Type B pancreatic cell (in vitro differentiated cells): Measurements from ENCODE around the gene METTL27. TPM values are rescaled to one million over a fixed set of nuclear protein-coding genes. Genes with fewer than 3 reads are reported as not detected.
"Not testable (repeated sequence)": the region's sequence is repeated elsewhere in the genome, so short reads cannot be mapped to it uniquely, and the experiment has no call there.

ENCODE experiments used
- DNase-seq: peaks from one replicate; pipeline ENCODE4 v3.0.0; 2021; ENCODE audit warnings: mixed read lengths; ENCODE audit not compliant: unreplicated experiment; ENCODE audit errors: extremely low spot score
- H3K27ac Mint-ChIP-seq: 2 replicates; pipeline ENCODE4 v1.8.0; 2021; ENCODE audit warnings: mild to moderate bottlenecking, mixed read lengths
- H3K27me3 Mint-ChIP-seq: 2 replicates; pipeline ENCODE4 v1.8.0; 2021; ENCODE audit warnings: mixed read lengths
- H3K36me3 Mint-ChIP-seq: 2 replicates; pipeline ENCODE4 v1.8.0; 2021; ENCODE audit warnings: mixed read lengths
- H3K4me1 Mint-ChIP-seq: one replicate; pipeline ENCODE4 v1.8.0; 2021; ENCODE audit warnings: mixed read lengths; ENCODE audit not compliant: unreplicated experiment
- H3K4me3 Mint-ChIP-seq: 2 replicates; pipeline ENCODE4 v1.8.0; 2021; ENCODE audit warnings: mild to moderate bottlenecking, mixed read lengths
- H3K9me3 Mint-ChIP-seq: 2 replicates; pipeline ENCODE4 v1.8.0; 2021; ENCODE audit warnings: mixed read lengths
- CTCF ChIP-seq: fragments of 200-600 bp; sonication (generic); conservative IDR thresholded peaks from 2 replicates; pipeline ENCODE4 v1.5.0; 2021; ENCODE audit warnings: antibody characterized with exemption, mild to moderate bottlenecking
- total RNA-seq: library from RNA; stranded (reverse); gene quantifications from 2 replicates; pipeline ENCODE4 v1.2.1, GENCODE V29; 2021; ENCODE audit warnings: low replicate concordance

METTL27 gene
- total RNA-seq, 1 donor from 2014 or later = 11.5 TPM

GRCh38 chr7:73852500-73852899 lies 10.2 kb upstream of the METTL27 start:
- peaks cover 8% of the 10 kb centered on the region for H3K27me3 Mint-ChIP-seq
- TF ChIP-seq CTCF = no peak
- H3K4me1 Mint-ChIP-seq = peaks cover 18% of the 10 kb centered on the region
- H3K27ac Mint-ChIP-seq = peak overlapping the region; percentile 96
- no peak overlapping the region for H3K4me3 Mint-ChIP-seq
- no peak for DNase-seq
- no peaks in the 10 kb centered on the region for H3K36me3 Mint-ChIP-seq
- H3K9me3 Mint-ChIP-seq = no peaks in the 10 kb centered on the region

- Mint-ChIP-seq H3K27ac (peak overlapping the region; percentile 96), H3K4me1 (peaks cover 18% of the 10 kb centered on the region), H3K27me3 (peaks cover 2% of the 10 kb centered on the region), H3K4me3 (peak overlapping the region; percentile 56), H3K36me3 (no peaks in the 10 kb centered on the region), H3K9me3 (no peaks in the 10 kb centered on the region)
- DNase-seq = no peak
- TF ChIP-seq CTCF = no peak
These were observed 9.4 kb upstream of the METTL27 start for GRCh38 chr7:73851410-73852338.

GRCh38 chr7:73850781-73851207 lies 8.5 kb upstream of the METTL27 start:
- Mint-ChIP-seq H3K27ac (peak overlapping the region; percentile 96), H3K4me3 (peak overlapping the region; percentile 44), H3K27me3 (no peaks in the 10 kb centered on the region), H3K4me1 (peaks cover 22% of the 10 kb centered on the region), H3K9me3 (no peaks in the 10 kb centered on the region), H3K36me3 (no peaks in the 10 kb centered on the region)
- TF ChIP-seq CTCF = no peak
- no peak for DNase-seq

- no peaks in the 10 kb centered on the region for H3K27me3 Mint-ChIP-seq
- TF ChIP-seq CTCF = no peak
- no peaks in the 10 kb centered on the region for H3K36me3 Mint-ChIP-seq
- H3K4me3 Mint-ChIP-seq = no peak overlapping the region
- H3K27ac Mint-ChIP-seq = no peak overlapping the region
- H3K9me3 Mint-ChIP-seq = no peaks in the 10 kb centered on the region
- DNase-seq = no peak
- peaks cover 28% of the 10 kb centered on the region for H3K4me1 Mint-ChIP-seq
These were observed 5.8 kb upstream of the METTL27 start for GRCh38 chr7:73847941-73848723.

DNA sequence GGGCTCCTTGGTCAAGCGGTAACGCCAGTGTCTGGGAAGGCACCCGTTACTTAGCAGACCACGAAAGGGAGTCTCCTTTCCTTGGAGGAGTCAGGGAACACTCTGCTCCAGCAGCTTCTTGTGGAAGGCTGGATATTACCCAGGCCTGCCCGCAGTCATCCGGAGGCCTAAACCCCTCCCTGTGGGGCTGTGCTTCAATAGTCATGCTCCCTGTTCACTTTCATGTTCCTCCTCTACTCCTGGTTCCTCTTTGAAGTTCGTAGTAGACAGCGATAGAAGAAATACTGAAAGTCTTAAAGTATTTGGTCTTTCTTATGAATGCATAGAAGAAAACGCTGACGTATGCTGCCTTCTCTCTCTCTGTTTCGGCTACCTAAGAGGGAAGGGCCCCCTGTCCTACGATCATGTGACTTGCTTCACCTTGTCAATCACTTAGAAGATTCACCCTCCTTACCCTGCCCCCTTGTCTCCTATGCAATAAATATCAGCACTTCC lies 3.4 kb upstream of the METTL27 start:
- not testable (repeated sequence) for H3K9me3 Mint-ChIP-seq, DNase-seq, H3K36me3 Mint-ChIP-seq, H3K27me3 Mint-ChIP-seq
- Mint-ChIP-seq H3K4me1 (peaks cover 20% of the 10 kb centered on the region), H3K4me3 (peak overlapping the region; percentile 47), H3K27ac (peak overlapping the region; percentile 89)
